Activated T-helper 17 cell treated with anti-CD3 and anti-CD28 coated beads, Interleukin-2, amount 50 U/mL, for 72 hours (primary cell): Measurements from ENCODE around the gene NCOA5. TPM values are rescaled to one million over a fixed set of nuclear protein-coding genes. Genes with fewer than 3 reads are reported as not detected.

Experiments
- ATAC-seq: fragments of 150-1000 bp; cut with Tn5 transposase; replicated peaks from 2 replicates; pipeline ENCODE4 v1.10.0; 2021; ENCODE audit warnings: mild to moderate bottlenecking, moderate library complexity
- H3K27ac Mint-ChIP-seq: one replicate; pipeline ENCODE4 v1.8.0; 2022; ENCODE audit warnings: mixed read lengths
- H3K27me3 Mint-ChIP-seq: one replicate; pipeline ENCODE4 v1.8.0; 2022; ENCODE audit warnings: mixed read lengths
- H3K36me3 Mint-ChIP-seq: one replicate; pipeline ENCODE4 v1.8.0; 2022; ENCODE audit warnings: low read depth, mild to moderate bottlenecking, mixed read lengths
- H3K4me1 Mint-ChIP-seq: one replicate; pipeline ENCODE4 v1.8.0; 2022; ENCODE audit warnings: mixed read lengths
- H3K4me3 Mint-ChIP-seq: one replicate; pipeline ENCODE4 v1.8.0; 2022; ENCODE audit warnings: mild to moderate bottlenecking, mixed read lengths
- H3K9me3 Mint-ChIP-seq: one replicate; pipeline ENCODE4 v1.8.0; 2022; ENCODE audit warnings: mixed read lengths
- total RNA-seq, 2 donors: library from RNA; stranded (reverse); gene quantifications; one replicate each; pipeline ENCODE4 v1.2.3, GENCODE V29; 2022

NCOA5 gene
- total RNA-seq, 2 donors from 2014 or later = 16.4 to 31.6 TPM

DNA sequence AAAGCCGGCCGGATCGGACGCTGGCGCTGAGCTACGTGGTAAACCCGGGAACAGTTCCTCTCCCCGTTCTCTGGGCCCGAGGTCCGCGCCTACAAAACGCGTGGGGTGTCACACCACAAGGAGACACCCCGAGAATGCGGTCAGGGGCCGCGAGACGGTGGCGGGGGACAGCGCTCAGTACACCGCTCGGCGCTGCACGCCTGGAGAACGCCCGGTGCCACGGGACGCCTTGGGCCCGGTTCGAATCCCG, 670 bp downstream of the NCOA5 start:
- ATAC-seq = peak; percentile 49
- Mint-ChIP-seq H3K36me3 (peaks cover 27% of the 10 kb centered on the region), H3K4me3 (peak overlapping the region; percentile 87), H3K27me3 (no peaks in the 10 kb centered on the region), H3K9me3 (no peaks in the 10 kb centered on the region), H3K4me1 (peaks cover 31% of the 10 kb centered on the region), H3K27ac (peak overlapping the region; percentile 94)

- Mint-ChIP-seq H3K27ac (peak overlapping the region; percentile 94), H3K4me3 (peak overlapping the region; percentile 87), H3K4me1 (peaks cover 31% of the 10 kb centered on the region), H3K36me3 (peaks cover 27% of the 10 kb centered on the region), H3K27me3 (no peaks in the 10 kb centered on the region), H3K9me3 (no peaks in the 10 kb centered on the region)
- no peak for ATAC-seq
Measured at GRCh38 chr20:46088409-46089166, 1.2 kb downstream of the NCOA5 start.

DNA sequence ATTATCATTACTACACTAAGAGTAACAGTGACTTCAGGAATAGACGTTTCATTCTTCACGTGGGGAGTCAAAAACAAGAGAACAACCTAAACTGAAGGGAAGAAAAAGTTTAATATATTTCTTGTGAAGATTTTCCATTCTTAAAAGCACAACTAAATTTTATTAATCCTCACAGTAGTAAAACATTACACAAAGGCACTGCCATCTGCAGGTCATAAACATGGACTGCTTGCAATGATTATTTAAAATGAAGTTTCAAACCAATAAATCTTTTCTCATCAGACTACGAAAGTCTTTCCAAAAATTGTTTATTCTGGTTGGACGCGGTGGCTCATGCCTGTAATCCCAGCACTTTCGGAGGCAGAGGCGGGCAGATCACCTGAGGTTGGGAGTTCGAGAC, 2.6 kb downstream of the NCOA5 start:
- Mint-ChIP-seq H3K4me3 (peak overlapping the region; percentile 87), H3K27me3 (no peaks in the 10 kb centered on the region), H3K36me3 (peaks cover 27% of the 10 kb centered on the region), H3K27ac (no peak overlapping the region), H3K9me3 (no peaks in the 10 kb centered on the region), H3K4me1 (peaks cover 37% of the 10 kb centered on the region)
- no peak for ATAC-seq

DNA sequence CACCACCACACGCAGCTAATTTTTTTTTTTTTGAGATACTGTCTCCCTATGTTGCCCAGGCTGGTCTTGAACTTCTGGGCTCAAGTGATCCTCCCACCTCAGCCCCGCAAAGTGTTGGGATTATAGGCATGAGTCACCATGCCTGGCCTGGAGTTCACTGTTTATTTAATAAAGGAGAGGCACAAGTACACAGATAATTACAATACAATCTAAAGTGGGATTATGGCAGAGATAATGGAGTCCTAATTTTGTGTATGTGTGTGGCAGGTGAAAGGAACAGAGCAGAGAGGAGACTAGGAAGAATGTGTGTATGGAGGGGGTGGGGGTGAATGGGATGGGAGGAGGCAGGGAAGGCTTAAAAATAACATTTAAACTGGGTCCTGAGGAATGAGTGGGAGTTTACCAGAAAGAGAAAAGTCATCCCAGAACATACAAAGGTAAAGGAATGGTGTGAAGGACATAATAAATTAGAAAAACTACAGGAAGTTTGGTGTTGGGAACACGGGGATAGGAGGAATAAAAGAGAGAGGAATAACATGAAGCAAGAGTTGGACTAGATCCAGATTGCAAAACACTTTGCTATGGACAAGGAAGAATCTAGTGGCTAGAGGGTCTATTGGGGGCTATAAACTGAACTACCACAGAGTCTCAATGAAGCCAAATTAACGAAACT, 4.4 kb downstream of the NCOA5 start:
- H3K9me3 Mint-ChIP-seq = no peaks in the 10 kb centered on the region
- no peak overlapping the region for H3K4me3 Mint-ChIP-seq
- peaks cover 42% of the 10 kb centered on the region for H3K4me1 Mint-ChIP-seq
- H3K27me3 Mint-ChIP-seq = no peaks in the 10 kb centered on the region
- no peak for ATAC-seq
- H3K36me3 Mint-ChIP-seq = peaks cover 28% of the 10 kb centered on the region
- H3K27ac Mint-ChIP-seq = no peak overlapping the region

DNA sequence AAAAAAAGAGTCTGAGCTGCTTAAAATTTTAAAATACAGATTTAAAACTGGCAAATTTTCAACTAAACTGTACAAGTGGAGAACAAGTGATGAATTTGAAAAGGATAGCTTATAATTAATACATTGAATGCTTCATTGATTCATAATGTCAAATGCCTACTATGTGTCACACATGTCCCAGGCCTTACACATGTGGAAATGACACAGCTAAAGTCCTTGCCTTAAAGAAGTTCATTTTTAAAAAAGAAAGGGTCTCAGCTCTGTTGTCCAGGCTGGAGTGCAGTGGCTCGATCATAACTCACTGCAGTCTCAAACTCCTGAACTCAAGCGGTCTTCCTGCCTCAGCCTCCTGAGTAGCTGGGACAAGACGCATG, 5.0 kb downstream of the NCOA5 start:
- no peaks in the 10 kb centered on the region for H3K27me3 Mint-ChIP-seq
- no peaks in the 10 kb centered on the region for H3K9me3 Mint-ChIP-seq
- peaks cover 32% of the 10 kb centered on the region for H3K36me3 Mint-ChIP-seq
- no peak overlapping the region for H3K27ac Mint-ChIP-seq
- H3K4me1 Mint-ChIP-seq = peaks cover 37% of the 10 kb centered on the region
- H3K4me3 Mint-ChIP-seq = no peak overlapping the region
- no peak for ATAC-seq

DNA sequence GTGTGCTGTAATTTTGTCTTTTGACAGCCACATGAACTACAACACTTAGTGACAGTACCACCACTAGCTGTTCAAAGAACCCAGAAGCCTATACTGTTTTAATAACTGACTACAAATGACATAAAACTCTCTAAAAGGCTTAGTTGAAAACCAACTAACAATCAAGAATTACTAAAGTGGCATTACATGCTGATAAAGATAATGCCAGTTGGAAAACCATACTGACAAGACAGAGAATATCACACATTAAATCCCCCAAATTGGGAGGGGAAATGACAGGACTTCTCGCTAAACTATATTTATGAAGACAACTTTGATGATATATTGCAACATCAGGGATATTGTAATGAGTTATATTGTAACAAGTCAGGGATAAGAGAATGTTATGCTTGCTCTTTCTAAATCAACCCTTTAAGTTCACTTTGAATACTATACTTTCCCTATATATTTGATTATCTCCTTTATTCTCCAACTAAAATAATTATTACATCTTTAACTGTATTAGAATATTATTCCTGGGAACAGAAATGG, 6.2 kb downstream of the NCOA5 start:
- H3K4me1 Mint-ChIP-seq = peaks cover 37% of the 10 kb centered on the region
- H3K27ac Mint-ChIP-seq = no peak overlapping the region
- H3K9me3 Mint-ChIP-seq = no peaks in the 10 kb centered on the region

GRCh38 chr20:46083101-46083500, 6.7 kb downstream of the NCOA5 start:
- Mint-ChIP-seq H3K4me1 (peaks cover 34% of the 10 kb centered on the region), H3K36me3 (peaks cover 46% of the 10 kb centered on the region), H3K9me3 (no peaks in the 10 kb centered on the region), H3K27me3 (no peaks in the 10 kb centered on the region), H3K4me3 (no peak overlapping the region), H3K27ac (no peak overlapping the region)
- no peak for ATAC-seq

More for the DNA sequence above, 6.2 kb downstream of the NCOA5 start:
- no peak for ATAC-seq
- H3K4me3 Mint-ChIP-seq = no peak overlapping the region
- H3K27me3 Mint-ChIP-seq = no peaks in the 10 kb centered on the region
- peaks cover 44% of the 10 kb centered on the region for H3K36me3 Mint-ChIP-seq

DNA sequence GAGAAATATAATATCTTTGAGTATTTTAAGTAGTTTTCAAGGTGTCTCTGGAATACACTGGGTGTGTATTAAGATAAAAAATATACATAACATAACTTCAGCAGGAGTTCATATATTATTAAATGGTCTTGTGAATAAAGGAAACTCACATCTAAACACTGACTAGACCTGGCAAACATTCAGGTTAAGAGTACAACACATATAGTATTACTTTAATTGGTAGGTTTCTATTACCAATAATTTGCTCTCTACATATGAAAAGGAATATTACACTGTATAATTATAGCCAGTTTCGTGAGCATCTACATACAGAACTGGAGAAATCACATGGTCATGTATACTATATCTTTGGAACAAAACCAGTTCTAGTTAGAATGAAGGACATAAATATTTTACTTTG, 8.7 kb downstream of the NCOA5 start:
- Mint-ChIP-seq H3K27me3 (no peaks in the 10 kb centered on the region), H3K27ac (no peak overlapping the region), H3K36me3 (peaks cover 48% of the 10 kb centered on the region), H3K9me3 (no peaks in the 10 kb centered on the region), H3K4me1 (peaks cover 19% of the 10 kb centered on the region), H3K4me3 (no peak overlapping the region)
- no peak for ATAC-seq

DNA sequence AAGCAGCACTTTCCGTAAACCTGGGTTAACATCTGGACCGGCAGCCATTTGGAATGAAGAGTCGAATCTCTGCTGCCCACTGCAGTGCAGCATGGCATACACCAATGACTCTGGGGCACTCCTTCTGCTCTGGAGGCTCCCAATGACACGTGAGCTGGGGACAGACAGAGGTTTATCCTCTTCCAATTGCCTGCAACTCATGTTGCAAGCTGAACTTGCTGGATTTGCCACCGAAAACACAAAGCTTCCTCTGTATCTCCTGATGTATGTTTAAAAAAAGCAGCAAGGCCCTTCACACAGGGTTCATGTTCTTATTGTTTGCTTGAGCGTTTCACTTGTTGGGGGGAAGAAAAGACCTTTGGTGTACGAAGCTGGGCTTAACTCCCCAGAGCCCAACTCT, 10.8 kb downstream of the NCOA5 start:
- peaks cover 61% of the 10 kb centered on the region for H3K36me3 Mint-ChIP-seq
- H3K4me3 Mint-ChIP-seq = no peak overlapping the region
- H3K9me3 Mint-ChIP-seq = no peaks in the 10 kb centered on the region
- no peaks in the 10 kb centered on the region for H3K27me3 Mint-ChIP-seq
- H3K4me1 Mint-ChIP-seq = peaks cover 11% of the 10 kb centered on the region
- no peak for ATAC-seq
- H3K27ac Mint-ChIP-seq = no peak overlapping the region

- Mint-ChIP-seq H3K27me3 (no peaks in the 10 kb centered on the region), H3K27ac (no peak overlapping the region), H3K36me3 (peaks cover 70% of the 10 kb centered on the region), H3K9me3 (no peaks in the 10 kb centered on the region), H3K4me3 (no peak overlapping the region), H3K4me1 (peaks cover 6% of the 10 kb centered on the region)
- no peak for ATAC-seq
Measured at GRCh38 chr20:46077642-46078305, 12.0 kb downstream of the NCOA5 start.

DNA sequence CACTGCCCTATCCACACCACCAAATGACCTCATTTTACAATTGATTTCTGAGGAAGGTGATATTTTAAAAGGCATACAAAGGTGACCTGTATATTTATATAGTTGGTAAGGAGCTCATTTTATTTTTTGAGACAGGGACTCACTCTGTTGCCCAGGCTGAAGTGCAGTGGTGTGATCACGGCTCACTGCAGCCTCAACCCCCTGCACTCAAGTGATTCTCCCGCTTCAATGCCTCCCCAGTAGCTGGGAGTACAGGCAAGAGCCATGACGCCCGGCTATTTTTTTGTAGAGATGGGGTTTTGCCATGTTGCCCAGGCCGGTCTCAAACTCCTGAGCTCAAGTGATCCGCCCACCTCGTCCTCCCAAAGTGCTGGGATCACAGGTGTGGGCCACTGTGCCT, 13.0 kb downstream of the NCOA5 start:
- H3K27ac Mint-ChIP-seq = no peak overlapping the region
- no peaks in the 10 kb centered on the region for H3K27me3 Mint-ChIP-seq
- no peak overlapping the region for H3K4me3 Mint-ChIP-seq
- peaks cover 4% of the 10 kb centered on the region for H3K4me1 Mint-ChIP-seq
- H3K9me3 Mint-ChIP-seq = no peaks in the 10 kb centered on the region
- no peak for ATAC-seq
- H3K36me3 Mint-ChIP-seq = peaks cover 70% of the 10 kb centered on the region

DNA sequence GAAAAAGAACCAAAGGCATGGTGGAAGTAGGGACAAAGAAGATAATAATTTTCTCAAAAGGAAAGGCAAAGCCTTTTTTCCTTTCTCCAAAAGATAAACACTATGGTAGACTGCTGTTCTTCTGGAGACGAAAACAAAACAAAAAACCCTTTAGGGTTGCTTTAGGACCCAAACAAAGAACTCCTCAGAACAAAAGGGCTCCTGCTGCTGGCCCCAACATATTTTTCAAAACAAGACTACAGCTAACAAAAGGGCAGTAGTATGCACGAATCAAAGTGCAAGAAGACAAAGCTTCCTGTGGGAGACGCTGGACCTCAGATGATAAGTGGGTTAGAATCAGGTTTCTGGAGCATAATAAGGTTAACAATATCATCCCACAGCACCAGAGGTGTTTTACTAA, 15.8 kb downstream of the NCOA5 start:
- Mint-ChIP-seq H3K27ac (no peak overlapping the region), H3K9me3 (no peaks in the 10 kb centered on the region), H3K4me1 (no peaks in the 10 kb centered on the region), H3K27me3 (no peaks in the 10 kb centered on the region), H3K36me3 (peaks cover 56% of the 10 kb centered on the region), H3K4me3 (no peak overlapping the region)
- no peak for ATAC-seq

- peaks cover 51% of the 10 kb centered on the region for H3K36me3 Mint-ChIP-seq
- H3K27ac Mint-ChIP-seq = no peak overlapping the region
- H3K4me3 Mint-ChIP-seq = no peak overlapping the region
- no peaks in the 10 kb centered on the region for H3K9me3 Mint-ChIP-seq
- no peak for ATAC-seq
- H3K27me3 Mint-ChIP-seq = no peaks in the 10 kb centered on the region
- no peaks in the 10 kb centered on the region for H3K4me1 Mint-ChIP-seq
Measured at GRCh38 chr20:46073443-46073842, 16.3 kb downstream of the NCOA5 start.

- Mint-ChIP-seq H3K4me3 (no peak overlapping the region), H3K9me3 (no peaks in the 10 kb centered on the region), H3K27ac (no peak overlapping the region), H3K27me3 (no peaks in the 10 kb centered on the region), H3K36me3 (peaks cover 47% of the 10 kb centered on the region), H3K4me1 (no peaks in the 10 kb centered on the region)
- no peak for ATAC-seq
Measured at GRCh38 chr20:46073024-46073423, 16.7 kb downstream of the NCOA5 start.

DNA sequence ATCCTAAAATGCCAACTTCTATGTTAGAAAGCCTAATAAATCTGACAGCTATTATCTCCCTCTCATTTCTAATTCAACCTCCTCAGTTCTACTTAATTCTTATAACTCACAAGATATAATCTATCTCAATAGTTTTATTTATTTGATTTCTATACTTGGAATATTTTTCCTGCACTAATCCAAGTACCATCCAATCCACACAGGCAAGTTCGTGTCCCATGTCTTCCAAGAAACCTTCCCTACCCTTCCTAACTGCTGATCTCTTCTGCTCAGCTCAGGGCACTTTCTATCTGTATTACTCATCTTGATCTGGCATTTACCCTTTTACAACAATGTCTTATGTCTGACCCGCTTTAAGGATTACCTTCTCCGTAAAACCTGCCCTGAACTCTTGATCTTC, 18.2 kb downstream of the NCOA5 start:
- no peaks in the 10 kb centered on the region for H3K27me3 Mint-ChIP-seq
- no peak for ATAC-seq
- no peak overlapping the region for H3K4me3 Mint-ChIP-seq
- peaks cover 41% of the 10 kb centered on the region for H3K36me3 Mint-ChIP-seq
- H3K9me3 Mint-ChIP-seq = no peaks in the 10 kb centered on the region
- H3K27ac Mint-ChIP-seq = no peak overlapping the region
- no peaks in the 10 kb centered on the region for H3K4me1 Mint-ChIP-seq
